Loucy (cell line): Measurements from ENCODE around the gene HSPA12B.

Experiments
- H2AFZ ChIP-seq: fragments of 200-600 bp; sonication (generic); 2 replicates; pipeline ENCODE4 v1.6.0; 2016; ENCODE audit warnings: antibody characterized with exemption, mild to moderate bottlenecking, low read length, moderate library complexity
- H3F3A ChIP-seq: fragments of 200-600 bp; 2 replicates; pipeline ENCODE4 v1.6.0; 2016; ENCODE audit warnings: antibody characterized with exemption, low read depth, mild to moderate bottlenecking
- H3K27me3 ChIP-seq: fragments of 200-600 bp; sonication (generic); 2 replicates; pipeline ENCODE4 v1.6.1; 2014; ENCODE audit warnings: low read length, mild to moderate bottlenecking; ENCODE audit not compliant: insufficient read depth, poor library complexity, severe bottlenecking
- H3K36me3 ChIP-seq: fragments of 200-600 bp; sonication (generic); 2 replicates; pipeline ENCODE4 v1.6.1; 2016; ENCODE audit warnings: low read length; ENCODE audit not compliant: insufficient read depth
- H3K4me1 ChIP-seq: fragments of 200-600 bp; sonication (generic); 2 replicates; pipeline ENCODE4 v1.5.1; 2014; ENCODE audit warnings: low read length, mild to moderate bottlenecking; ENCODE audit not compliant: insufficient read depth, poor library complexity, severe bottlenecking
- H3K4me2 ChIP-seq: fragments of 200-600 bp; sonication (generic); 2 replicates; pipeline ENCODE4 v1.6.0; 2014; ENCODE audit warnings: antibody characterized with exemption, low read length, low read depth, mild to moderate bottlenecking; ENCODE audit not compliant: poor library complexity, severe bottlenecking
- H3K4me3 ChIP-seq: fragments of 200-600 bp; sonication (generic); 2 replicates; pipeline ENCODE4 v1.5.1; 2014; ENCODE audit warnings: low read length, mild to moderate bottlenecking, mixed read lengths; ENCODE audit not compliant: poor library complexity, severe bottlenecking
- H3K79me2 ChIP-seq: fragments of 200-600 bp; sonication (generic); 2 replicates; pipeline ENCODE4 v1.6.1; 2014; ENCODE audit warnings: low read length; ENCODE audit not compliant: insufficient read depth
- H3K9ac ChIP-seq: fragments of 200-600 bp; sonication (generic); 2 replicates; pipeline ENCODE4 v1.6.0; 2014; ENCODE audit warnings: mild to moderate bottlenecking, low read depth, low read length, moderate library complexity; ENCODE audit not compliant: poor library complexity, severe bottlenecking
- H3K9me2 ChIP-seq: fragments of 200-600 bp; sonication (generic); replicated peaks from 2 replicates; pipeline ENCODE4 v1.6.1; 2016; ENCODE audit warnings: low read depth, low read length, mixed read lengths
- H3K9me3 ChIP-seq: fragments of 200-600 bp; sonication (generic); 2 replicates; pipeline ENCODE4 v1.6.1; 2014; ENCODE audit warnings: mild to moderate bottlenecking, antibody characterized with exemption, low read length, low read depth; ENCODE audit not compliant: insufficient read depth
- H4K20me1 ChIP-seq: fragments of 200-600 bp; sonication (generic); 2 replicates; pipeline ENCODE4 v1.6.0; 2014; ENCODE audit warnings: antibody characterized with exemption, low read length, mild to moderate bottlenecking; ENCODE audit not compliant: insufficient read depth, poor library complexity, severe bottlenecking
- CTCF ChIP-seq: fragments of 200-600 bp; sonication (generic); conservative IDR thresholded peaks from 2 replicates; pipeline ENCODE4 v1.5.1; 2014; ENCODE audit warnings: mild to moderate bottlenecking, antibody characterized with exemption, low read length
- EZH2phosphoT487 ChIP-seq: fragments of 200-600 bp; IDR thresholded peaks from 2 replicates; pipeline ENCODE4 v1.6.1; 2018; ENCODE audit warnings: antibody characterized with exemption, mild to moderate bottlenecking, moderate library complexity, borderline replicate concordance

The HSPA12B gene

GRCh38 chr20:3784863-3785239, 52.4 kb downstream of the HSPA12B start:
- Histone ChIP-seq H3K9ac (no peak overlapping the region), H3K27me3 (no peaks in the 10 kb centered on the region), H3K4me3 (no peak overlapping the region), H3K4me1 (peaks cover 7% of the 10 kb centered on the region), H2AFZ (no peak overlapping the region), H3K36me3 (no peaks in the 10 kb centered on the region), H3K79me2 (no peaks in the 10 kb centered on the region), H3K4me2 (no peak overlapping the region), H3K9me3 (no peaks in the 10 kb centered on the region), H3K9me2 (no peaks in the 10 kb centered on the region), H4K20me1 (no peaks in the 10 kb centered on the region), H3F3A (no peaks in the 10 kb centered on the region)
- TF ChIP-seq CTCF (no peak), EZH2phosphoT487 (no peak)

GRCh38 chr20:3785240-3786125, 53.0 kb downstream of the HSPA12B start:
- Histone ChIP-seq H3K4me3 (no peak overlapping the region), H3F3A (no peaks in the 10 kb centered on the region), H4K20me1 (no peaks in the 10 kb centered on the region), H3K9ac (no peak overlapping the region), H3K4me1 (peaks cover 7% of the 10 kb centered on the region), H3K9me2 (no peaks in the 10 kb centered on the region), H3K79me2 (no peaks in the 10 kb centered on the region), H3K9me3 (no peaks in the 10 kb centered on the region), H3K36me3 (no peaks in the 10 kb centered on the region), H3K27me3 (no peaks in the 10 kb centered on the region), H2AFZ (no peak overlapping the region), H3K4me2 (no peak overlapping the region)
- no peak for TF ChIP-seq EZH2phosphoT487
- TF ChIP-seq CTCF, result no peak

GRCh38 chr20:3786126-3786484, 53.6 kb downstream of the HSPA12B start:
- H3K27me3 ChIP-seq, result no peaks in the 10 kb centered on the region
- H2AFZ ChIP-seq, result no peak overlapping the region
- no peaks in the 10 kb centered on the region for H3K79me2 ChIP-seq
- H3K4me2 ChIP-seq, result no peak overlapping the region
- H3K4me1 ChIP-seq, result peaks cover 7% of the 10 kb centered on the region
- no peaks in the 10 kb centered on the region for H3K36me3 ChIP-seq
- H3K9ac ChIP-seq, result no peak overlapping the region
- no peaks in the 10 kb centered on the region for H3K9me3 ChIP-seq
- no peaks in the 10 kb centered on the region for H4K20me1 ChIP-seq
- no peak for TF ChIP-seq EZH2phosphoT487
- no peak for TF ChIP-seq CTCF
- no peak overlapping the region for H3K4me3 ChIP-seq
- H3F3A ChIP-seq, result no peaks in the 10 kb centered on the region
- H3K9me2 ChIP-seq, result no peaks in the 10 kb centered on the region
